Colonic mucosa (tissue), 4 donors: ENCODE data around the gene RGCC. TPM values are rescaled to one million over a fixed set of nuclear protein-coding genes. Genes with fewer than 3 reads are reported as not detected.

ENCODE experiments used
- DNase-seq: peaks from one replicate; pipeline ENCODE4 v3.0.0-alpha.2; 2020
- H3K27ac ChIP-seq: fragments of 200-600 bp; one replicate; pipeline ENCODE4 v1.8.0; 2021
- H3K27me3 ChIP-seq: fragments of 200-600 bp; one replicate; pipeline ENCODE4 v1.8.0; 2021
- H3K36me3 ChIP-seq: fragments of 200-600 bp; one replicate; pipeline ENCODE4 v1.8.0; 2021
- H3K4me1 ChIP-seq: fragments of 200-600 bp; one replicate; pipeline ENCODE4 v1.8.0; 2021; ENCODE audit warnings: mild to moderate bottlenecking
- H3K4me3 ChIP-seq: fragments of 200-600 bp; one replicate; pipeline ENCODE4 v1.8.0; 2021
- H3K9ac ChIP-seq, 2 donors: one replicate each; pipeline ENCODE4 v1.7.0; 2013; ENCODE audit warnings: control low read depth in 2 of 2, low read depth in 2 of 2, low read length in 2 of 2
- H3K9me3 ChIP-seq: fragments of 200-600 bp; one replicate; pipeline ENCODE4 v1.8.0; 2021
- intact Hi-C: fragments of 100-400 bp; cut with DNase I; formaldehyde crosslinking; loops from one replicate; pipeline ENCODE4 v1.14.1; 2022
- total RNA-seq, 2 donors: library from RNA; stranded (reverse); fragmentation: NEBNext Ultra II Directional in 1 of 2; extraction: Animal tissue kit (Norgen Biotek cat#: 25700) in 1 of 2; gene quantifications; one replicate each; pipeline ENCODE4 v1.2.1, GENCODE V29; 2021
- TF ChIP-seq, protein P1 (sequence below): fragments of 200-600 bp; IDR thresholded peaks from one replicate; pipeline ENCODE4 v1.8.0; 2022; ENCODE audit warnings: antibody characterized with exemption, mild to moderate bottlenecking
- donor health status: healthy.
- donor health status: DM: no; HTN: no; CAD: no.
- donor health status: DM: no; HTN: no; CAD: no.

The RGCC gene
- total RNA-seq, 2 donors from 2014 or later: 5.6 to 10.4 TPM

DNA sequence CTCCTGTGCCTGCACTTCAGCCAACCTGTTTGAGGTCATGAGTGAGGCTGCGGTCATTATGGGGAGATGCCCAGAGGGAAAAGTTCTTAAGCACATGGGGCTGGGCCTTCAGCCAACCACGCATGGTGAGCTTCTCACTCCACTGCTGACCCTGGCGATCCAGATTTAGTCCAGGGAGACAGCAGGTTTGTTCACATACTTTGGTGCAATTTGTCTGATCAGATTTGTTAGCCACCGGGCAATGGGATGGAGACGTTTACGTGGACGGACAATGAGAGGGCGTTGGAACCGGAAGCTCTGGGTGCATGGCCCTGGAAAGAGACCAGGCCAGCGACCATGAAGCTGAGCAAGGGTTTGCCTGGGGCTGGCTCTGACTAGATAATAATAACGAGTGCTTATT, 56.2 kb downstream of the RGCC start:
- intact Hi-C loops: no loop called here
- Histone ChIP-seq H3K9ac (no peak overlapping the region), H3K27ac (no peak overlapping the region), H3K36me3 (no peaks in the 10 kb centered on the region), H3K4me3 (no peak overlapping the region), H3K4me1 (no peaks in the 10 kb centered on the region), H3K27me3 (no peaks in the 10 kb centered on the region), H3K9me3 (no peaks in the 10 kb centered on the region)
- no peak for DNase-seq
- TF ChIP-seq, protein P1, sequence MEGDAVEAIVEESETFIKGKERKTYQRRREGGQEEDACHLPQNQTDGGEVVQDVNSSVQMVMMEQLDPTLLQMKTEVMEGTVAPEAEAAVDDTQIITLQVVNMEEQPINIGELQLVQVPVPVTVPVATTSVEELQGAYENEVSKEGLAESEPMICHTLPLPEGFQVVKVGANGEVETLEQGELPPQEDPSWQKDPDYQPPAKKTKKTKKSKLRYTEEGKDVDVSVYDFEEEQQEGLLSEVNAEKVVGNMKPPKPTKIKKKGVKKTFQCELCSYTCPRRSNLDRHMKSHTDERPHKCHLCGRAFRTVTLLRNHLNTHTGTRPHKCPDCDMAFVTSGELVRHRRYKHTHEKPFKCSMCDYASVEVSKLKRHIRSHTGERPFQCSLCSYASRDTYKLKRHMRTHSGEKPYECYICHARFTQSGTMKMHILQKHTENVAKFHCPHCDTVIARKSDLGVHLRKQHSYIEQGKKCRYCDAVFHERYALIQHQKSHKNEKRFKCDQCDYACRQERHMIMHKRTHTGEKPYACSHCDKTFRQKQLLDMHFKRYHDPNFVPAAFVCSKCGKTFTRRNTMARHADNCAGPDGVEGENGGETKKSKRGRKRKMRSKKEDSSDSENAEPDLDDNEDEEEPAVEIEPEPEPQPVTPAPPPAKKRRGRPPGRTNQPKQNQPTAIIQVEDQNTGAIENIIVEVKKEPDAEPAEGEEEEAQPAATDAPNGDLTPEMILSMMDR: no peak

DNA sequence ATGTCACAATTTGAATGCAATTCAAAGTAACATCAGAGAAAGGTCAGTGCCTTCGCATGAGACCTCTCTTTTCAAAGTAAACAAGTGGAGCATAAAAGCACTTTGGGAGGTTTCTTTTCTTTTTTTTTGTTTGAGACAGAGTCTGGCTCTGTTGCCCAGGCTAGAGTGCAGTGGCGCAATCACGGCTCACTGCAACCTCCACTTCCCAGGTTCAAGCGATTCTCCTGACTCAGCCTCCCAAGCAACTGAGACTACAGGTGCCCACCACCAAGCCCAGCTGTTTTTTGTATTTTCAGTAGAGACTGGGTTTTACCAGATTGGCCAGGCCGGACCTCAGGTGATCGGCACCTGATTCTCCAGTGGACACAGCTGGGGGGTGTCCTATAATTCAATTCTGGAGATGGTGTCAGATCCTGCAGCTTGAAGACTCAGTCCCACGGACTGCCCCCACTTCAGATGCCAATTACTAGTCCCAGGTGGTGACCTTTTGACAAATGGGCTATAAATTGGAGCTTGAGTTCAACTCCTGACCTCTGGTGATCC, 57.6 kb downstream of the RGCC start:
- DNase-seq: no peak
- no peaks in the 10 kb centered on the region for H3K9me3 ChIP-seq
- TF ChIP-seq, protein P1: no peak
- no peak overlapping the region for H3K27ac ChIP-seq
- H3K4me1 ChIP-seq: no peaks in the 10 kb centered on the region
- no peaks in the 10 kb centered on the region for H3K27me3 ChIP-seq
- H3K9ac ChIP-seq: no peak overlapping the region
- intact Hi-C loops: no loop called here
- H3K4me3 ChIP-seq: no peak overlapping the region
- H3K36me3 ChIP-seq: no peaks in the 10 kb centered on the region

DNA sequence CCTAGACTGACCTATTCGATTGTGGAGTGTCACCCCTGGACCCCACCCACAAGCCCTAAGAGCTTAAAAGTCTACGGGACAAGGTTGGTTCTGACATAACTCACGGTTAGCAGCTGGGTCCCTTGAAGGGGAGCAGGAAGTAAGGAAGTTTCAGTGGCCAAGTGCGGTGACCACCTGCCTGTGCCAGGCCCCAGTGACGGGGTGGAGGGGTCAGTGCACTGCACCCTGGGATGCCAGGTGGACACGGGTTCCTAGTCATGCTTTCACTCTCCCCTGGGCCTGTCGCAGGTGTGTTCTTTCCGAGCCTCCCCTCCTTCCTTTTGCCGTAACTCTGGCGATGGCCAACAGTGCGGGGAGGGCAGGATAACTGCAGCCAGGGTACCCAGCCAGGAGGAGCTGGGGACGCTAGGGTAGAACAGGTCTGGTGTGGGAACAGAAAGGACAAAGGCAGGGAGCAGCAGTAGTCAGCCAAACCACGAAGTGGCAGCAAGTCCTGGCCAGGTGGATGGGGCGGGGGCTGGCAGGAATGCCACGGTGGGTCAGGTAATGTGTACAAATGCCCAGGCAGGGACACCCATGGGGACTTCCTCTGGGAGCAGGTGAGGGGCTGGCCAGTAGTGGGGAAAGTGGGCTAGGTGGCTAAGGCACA, 58.3 kb downstream of the RGCC start:
- TF ChIP-seq, protein P1: no peak
- Histone ChIP-seq H3K9me3 (no peaks in the 10 kb centered on the region), H3K9ac (no peak overlapping the region), H3K36me3 (no peaks in the 10 kb centered on the region), H3K4me1 (no peaks in the 10 kb centered on the region), H3K4me3 (no peak overlapping the region), H3K27ac (no peak overlapping the region), H3K27me3 (no peaks in the 10 kb centered on the region)
- intact Hi-C loops: no loop called here
- DNase-seq: no peak

DNA sequence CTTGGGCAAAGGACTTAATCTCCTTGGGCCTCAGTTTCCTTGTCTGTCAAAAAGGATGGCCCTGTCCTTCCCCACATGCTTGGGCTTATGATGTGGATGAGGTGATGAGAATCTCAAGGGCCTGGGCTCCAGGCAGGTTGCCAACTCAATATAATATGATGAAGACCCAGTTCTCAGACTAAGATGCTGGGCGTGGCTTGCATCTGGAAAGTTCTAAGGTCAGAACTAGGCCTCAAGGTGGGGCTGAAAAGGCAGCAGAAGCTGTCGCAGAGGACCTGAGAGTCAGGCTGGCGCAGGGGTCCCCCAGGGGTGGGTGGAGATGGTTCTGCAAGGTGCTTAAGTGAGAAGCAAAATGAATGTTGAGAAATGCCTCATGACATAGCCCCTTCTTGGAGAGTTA, 58.8 kb downstream of the RGCC start:
- intact Hi-C loops: no loop called here
- H3K4me3 ChIP-seq: no peak overlapping the region
- H3K27me3 ChIP-seq: no peaks in the 10 kb centered on the region

DNA sequence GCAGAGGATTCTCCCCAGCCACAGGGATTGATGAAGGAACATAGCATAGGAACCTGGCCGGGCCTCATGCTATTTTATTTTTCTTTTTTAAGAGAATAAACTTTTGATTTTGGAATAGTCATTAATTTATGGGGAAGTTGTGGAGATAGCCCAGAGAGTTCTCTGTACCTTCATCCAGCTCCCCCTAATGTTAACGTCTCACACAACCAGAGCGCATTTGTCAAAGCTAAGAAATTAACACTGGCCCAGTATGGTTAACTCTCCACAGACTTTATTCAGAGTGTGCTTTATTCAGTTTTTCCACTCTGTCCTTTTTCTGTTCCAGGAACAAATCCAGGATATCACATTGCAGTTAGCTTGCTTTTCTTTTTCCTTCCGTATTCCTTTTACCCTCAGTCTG, 59.4 kb downstream of the RGCC start:
- H3K4me1 ChIP-seq: no peaks in the 10 kb centered on the region
- no peak overlapping the region for H3K4me3 ChIP-seq
- H3K36me3 ChIP-seq: no peaks in the 10 kb centered on the region
- DNase-seq: no peak
- H3K27me3 ChIP-seq: no peaks in the 10 kb centered on the region
- no peak overlapping the region for H3K27ac ChIP-seq
- TF ChIP-seq, protein P1: no peak
- no peak overlapping the region for H3K9ac ChIP-seq
- intact Hi-C loops: no loop called here
- no peaks in the 10 kb centered on the region for H3K9me3 ChIP-seq

More for the DNA sequence above, 58.8 kb downstream of the RGCC start:
- Histone ChIP-seq H3K4me1 (no peaks in the 10 kb centered on the region), H3K36me3 (no peaks in the 10 kb centered on the region), H3K9me3 (no peaks in the 10 kb centered on the region), H3K27ac (no peak overlapping the region), H3K9ac (no peak overlapping the region)
- TF ChIP-seq, protein P1: no peak
- DNase-seq: no peak
